GM23338 (cell line): ENCODE measurements around the gene LSM14B. TPM values are rescaled to one million over a fixed set of nuclear protein-coding genes. Genes with fewer than 3 reads are reported as not detected.

Experiments
- ATAC-seq: fragments of 200-7000 bp; cut with Tn5 transposase; 3 replicates; pipeline ENCODE4 v1.9.1; 2020
- DNase-seq: peaks from one replicate; pipeline ENCODE4 v3.0.0-alpha.2; 2015; ENCODE audit warnings: low spot score
- H2AFZ ChIP-seq: fragments of 200-600 bp; sonication (generic); 2 replicates; pipeline ENCODE4 v1.8.0; 2016; ENCODE audit warnings: antibody characterized with exemption, mild to moderate bottlenecking, moderate library complexity
- H3F3A ChIP-seq: fragments of 200-600 bp; sonication (generic); replicated peaks from 2 replicates; pipeline ENCODE4 v1.8.0; 2017; ENCODE audit warnings: antibody characterized with exemption, mixed run types, low read depth
- H3K27ac ChIP-seq: fragments of 200-600 bp; sonication (generic); 2 replicates; pipeline ENCODE4 v1.6.1; 2016; ENCODE audit warnings: low read depth
- H3K27me3 ChIP-seq: fragments of 200-600 bp; sonication (generic); 2 replicates; pipeline ENCODE4 v1.8.0; 2016; ENCODE audit warnings: mild to moderate bottlenecking, mixed run types, moderate library complexity; ENCODE audit not compliant: insufficient read depth
- H3K36me3 ChIP-seq: fragments of 200-600 bp; sonication (generic); 2 replicates; pipeline ENCODE4 v1.8.0; 2016; ENCODE audit warnings: mild to moderate bottlenecking; ENCODE audit not compliant: insufficient read depth
- H3K4me1 ChIP-seq: fragments of 200-600 bp; sonication (generic); 2 replicates; pipeline ENCODE4 v1.8.0; 2016; ENCODE audit warnings: mild to moderate bottlenecking, moderate library complexity; ENCODE audit not compliant: insufficient read depth
- H3K4me2 ChIP-seq: fragments of 200-600 bp; sonication (generic); 2 replicates; pipeline ENCODE4 v1.7.1; 2017; ENCODE audit warnings: mixed run types
- H3K4me3 ChIP-seq: fragments of 200-600 bp; sonication (generic); 2 replicates; pipeline ENCODE4 v1.6.1; 2016; ENCODE audit warnings: mixed run types
- H3K79me2 ChIP-seq: fragments of 200-600 bp; sonication (generic); replicated peaks from 2 replicates; pipeline ENCODE4 v1.8.0; 2017; ENCODE audit warnings: mild to moderate bottlenecking; ENCODE audit not compliant: insufficient read depth
- H3K9me2 ChIP-seq: fragments of 200-600 bp; sonication (generic); 2 replicates; pipeline ENCODE4 v1.8.0; 2017; ENCODE audit not compliant: insufficient read depth
- H4K20me1 ChIP-seq: fragments of 200-600 bp; sonication (generic); replicated peaks from 2 replicates; pipeline ENCODE4 v1.8.0; 2017; ENCODE audit warnings: mild to moderate bottlenecking; ENCODE audit not compliant: insufficient read depth
- H3K27ac Mint-ChIP-seq: 2 replicates; pipeline ENCODE4 v1.8.0; 2020; ENCODE audit warnings: inconsistent platforms, mild to moderate bottlenecking, moderate library complexity, mixed read lengths
- H3K27me3 Mint-ChIP-seq: 3 replicates; pipeline ENCODE4 v1.8.0; 2022; ENCODE audit warnings: low read depth, mild to moderate bottlenecking, moderate library complexity, mixed read lengths, inconsistent platforms; ENCODE audit not compliant: insufficient read depth, poor library complexity
- H3K36me3 Mint-ChIP-seq: 3 replicates; pipeline ENCODE4 v1.8.0; 2021; ENCODE audit warnings: low read depth, mild to moderate bottlenecking, inconsistent platforms, moderate library complexity, mixed read lengths
- H3K4me1 Mint-ChIP-seq: 3 replicates; pipeline ENCODE4 v1.8.0; 2020; ENCODE audit warnings: mild to moderate bottlenecking, inconsistent platforms, mixed read lengths
- H3K4me3 Mint-ChIP-seq: 3 replicates; pipeline ENCODE4 v1.8.0; 2021; ENCODE audit warnings: moderate library complexity, mild to moderate bottlenecking, inconsistent platforms, mixed read lengths
- H3K9me3 Mint-ChIP-seq: 3 replicates; pipeline ENCODE4 v1.8.0; 2020; ENCODE audit warnings: moderate library complexity, mild to moderate bottlenecking, inconsistent platforms, mixed read lengths
- CREB1 ChIP-seq: fragments of 250-450 bp; sonication (Bioruptor Pico); IDR thresholded peaks from 2 replicates; pipeline ENCODE4 v1.5.0; 2020; ENCODE audit warnings: low read depth, mild to moderate bottlenecking, moderate library complexity
- CTCF ChIP-seq, 2 experiments: fragments of 200-600 bp in 1 of 2; sonication (generic) in 1 of 2; conservative IDR thresholded peaks; 2 replicates each; pipeline versions ENCODE4 v1.5.1 to v1.6.1; 2016 to 2017; ENCODE audit warnings: antibody characterized with exemption in 2 of 2, low read depth in 2 of 2, mild to moderate bottlenecking in 2 of 2, moderate library complexity in 1 of 2
- EZH2 ChIP-seq: fragments of 200-600 bp; sonication (generic); IDR thresholded peaks from one replicate; pipeline ENCODE4 v1.8.0; 2017; ENCODE audit warnings: antibody characterized with exemption, mild to moderate bottlenecking, low read depth; ENCODE audit not compliant: unreplicated experiment
- EZH2phosphoT487 ChIP-seq: fragments of 200-600 bp; sonication (generic); IDR thresholded peaks from one replicate; pipeline ENCODE4 v1.8.1; 2018; ENCODE audit warnings: antibody characterized with exemption; ENCODE audit not compliant: unreplicated experiment
- JUNB ChIP-seq: IDR thresholded peaks from one replicate; pipeline ENCODE4 v1.6.1; 2016; ENCODE audit warnings: antibody characterized with exemption; ENCODE audit not compliant: unreplicated experiment
- POLR2AphosphoS5 ChIP-seq: IDR thresholded peaks from 2 replicates; pipeline ENCODE4 v1.6.1; 2016; ENCODE audit warnings: antibody characterized with exemption, low read depth
- REST ChIP-seq: IDR thresholded peaks from one replicate; pipeline ENCODE4 v1.6.1; 2018; ENCODE audit warnings: antibody characterized with exemption; ENCODE audit not compliant: unreplicated experiment
- STAT1 ChIP-seq: IDR thresholded peaks from one replicate; pipeline ENCODE4 v1.6.1; 2016; ENCODE audit warnings: antibody characterized with exemption; ENCODE audit not compliant: unreplicated experiment
- ZNF114 ChIP-seq: fragments of 250-450 bp; sonication (Bioruptor Pico); IDR thresholded peaks from 2 replicates; pipeline ENCODE4 v1.5.0; 2020; ENCODE audit warnings: mild to moderate bottlenecking, moderate library complexity
- ZNF331 ChIP-seq: fragments of 250-450 bp; sonication (Bioruptor Pico); IDR thresholded peaks from 2 replicates; pipeline ENCODE4 v1.5.0; 2020; ENCODE audit warnings: low read depth, mild to moderate bottlenecking, moderate library complexity
- ZNF462 ChIP-seq: fragments of 250-450 bp; sonication (Bioruptor Pico); IDR thresholded peaks from 2 replicates; pipeline ENCODE4 v1.5.0; 2020; ENCODE audit warnings: mild to moderate bottlenecking, moderate library complexity
- polyA plus RNA-seq: library from polyadenylated mRNA; unstranded; fragments of >200 nt; fragmentation: Nextera tagmentation; extraction: Ambion mirVana; gene quantifications from 2 replicates; pipeline ENCODE4 v1.2.1, GENCODE V29; 2016
- total RNA-seq: library from RNA; depleted of rRNA; stranded (reverse); fragments of >200 nt; shearing (Covaris generic); gene quantifications from 2 replicates; pipeline ENCODE4 v1.2.3, GENCODE V29; 2014
- TF ChIP-seq, protein P1 (sequence below): IDR thresholded peaks from 2 replicates; pipeline ENCODE4 v1.6.1; 2016; ENCODE audit warnings: antibody characterized with exemption

The LSM14B gene
- total and polyA plus RNA-seq, 2 experiments from 2014 or later = 9.6 to 55.7 TPM

DNA sequence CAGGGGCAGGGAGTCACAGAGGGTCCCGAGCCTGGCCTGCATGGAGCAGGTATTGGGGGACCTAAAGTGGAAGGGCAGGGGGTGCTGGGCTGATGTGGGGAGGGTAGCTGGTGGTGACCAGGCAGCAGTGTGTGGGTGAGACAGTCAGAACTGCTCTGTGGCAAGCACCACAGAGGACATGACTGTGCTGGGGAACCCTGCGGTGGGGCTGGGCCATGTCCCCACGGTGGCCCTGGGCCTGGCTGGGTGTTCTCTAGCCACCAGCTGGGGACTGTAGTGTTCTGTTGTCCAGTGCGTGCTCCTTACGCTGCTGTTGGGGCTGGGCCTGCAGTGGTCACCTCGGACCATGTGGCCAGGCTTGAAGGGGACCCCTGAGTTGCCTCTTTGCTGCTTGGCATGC is 24.9 kb downstream of the LSM14B start (continued):
- TF ChIP-seq ZNF462 (no peak), CTCF (conservative IDR thresholded peaks at IDR 0.05; ENCODE audit: low read depth in 2 of 2) (no peak), ZNF331 (CRISPR knock-in tag) (no peak), EZH2 (no peak), POLR2AphosphoS5 (no peak), EZH2phosphoT487 (no peak), JUNB (no peak), STAT1 (no peak), CREB1 (CRISPR knock-in tag) (no peak)

- ATAC-seq (no peak), DNase-seq (no peak)
- no peaks in the 10 kb centered on the region; the same call in 2 of the 3 replicates for H3K9me3 Mint-ChIP-seq
- H2AFZ ChIP-seq = no peak overlapping the region
- peaks cover 32% of the 10 kb centered on the region for H3K36me3 Mint-ChIP-seq
- H3K9me2 ChIP-seq = no peaks in the 10 kb centered on the region
- H3K4me3 Mint-ChIP-seq = no peak overlapping the region
- peaks cover 21% of the 10 kb centered on the region for H3K27me3 Mint-ChIP-seq
- no peak overlapping the region for H3K4me2 ChIP-seq
- peaks cover 13% of the 10 kb centered on the region for H3K4me1 ChIP-seq
- H4K20me1 ChIP-seq = peaks cover 28% of the 10 kb centered on the region
- peaks cover 6% of the 10 kb centered on the region; the same call in 1 of the 2 replicates for H3F3A ChIP-seq
- H3K27ac ChIP-seq = no peak overlapping the region
- H3K27me3 ChIP-seq = no peaks in the 10 kb centered on the region
- peaks cover 44% of the 10 kb centered on the region for H3K4me1 Mint-ChIP-seq
- H3K79me2 ChIP-seq = peaks cover 83% of the 10 kb centered on the region
- no peaks in the 10 kb centered on the region for H3K36me3 ChIP-seq
- no peak overlapping the region for H3K27ac Mint-ChIP-seq
- H3K4me3 ChIP-seq = no peak overlapping the region
- TF ChIP-seq, protein P1, sequence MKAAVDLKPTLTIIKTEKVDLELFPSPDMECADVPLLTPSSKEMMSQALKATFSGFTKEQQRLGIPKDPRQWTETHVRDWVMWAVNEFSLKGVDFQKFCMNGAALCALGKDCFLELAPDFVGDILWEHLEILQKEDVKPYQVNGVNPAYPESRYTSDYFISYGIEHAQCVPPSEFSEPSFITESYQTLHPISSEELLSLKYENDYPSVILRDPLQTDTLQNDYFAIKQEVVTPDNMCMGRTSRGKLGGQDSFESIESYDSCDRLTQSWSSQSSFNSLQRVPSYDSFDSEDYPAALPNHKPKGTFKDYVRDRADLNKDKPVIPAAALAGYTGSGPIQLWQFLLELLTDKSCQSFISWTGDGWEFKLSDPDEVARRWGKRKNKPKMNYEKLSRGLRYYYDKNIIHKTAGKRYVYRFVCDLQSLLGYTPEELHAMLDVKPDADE = no peak
- TF ChIP-seq ZNF331 (CRISPR knock-in tag) = no peak
- no peak for TF ChIP-seq EZH2
- no peak for TF ChIP-seq JUNB
- no peak for TF ChIP-seq CREB1 (CRISPR knock-in tag)
- TF ChIP-seq STAT1 = no peak
- no peak for TF ChIP-seq ZNF114 (CRISPR knock-in tag)
- TF ChIP-seq REST = no peak
- no peak for TF ChIP-seq EZH2phosphoT487
- TF ChIP-seq POLR2AphosphoS5 = no peak
These were observed 25.3 kb downstream of the LSM14B start for GRCh38 chr20:62147528-62147927.
